Endodermal cell (in vitro differentiated cells): ENCODE data around the gene IL1RAPL2. TPM values are rescaled to one million over a fixed set of nuclear protein-coding genes. Genes with fewer than 3 reads are reported as not detected.
"Not testable (repeated sequence)": the region's sequence is repeated elsewhere in the genome, so short reads cannot be mapped to it uniquely, and the experiment has no call there.

ENCODE experiments used
- DNase-seq: peaks from one replicate; pipeline ENCODE4 v3.0.0-alpha.2; 2017
- H3K27ac ChIP-seq: 2 replicates; pipeline ENCODE4 v1.5.1; 2013; ENCODE audit warnings: mild to moderate bottlenecking, low read depth, low read length, moderate library complexity
- H3K27me3 ChIP-seq: 2 replicates; pipeline ENCODE4 v1.6.1; 2013; ENCODE audit warnings: mild to moderate bottlenecking, low read length, moderate library complexity; ENCODE audit not compliant: insufficient read depth, control insufficient read depth, poor library complexity, severe bottlenecking
- H3K36me3 ChIP-seq: 2 replicates; pipeline ENCODE4 v1.7.0; 2013; ENCODE audit warnings: mild to moderate bottlenecking, low read length, moderate library complexity; ENCODE audit not compliant: control insufficient read depth, insufficient read depth
- H3K4me1 ChIP-seq: one replicate; pipeline ENCODE4 v1.7.0; 2013; ENCODE audit warnings: low read length; ENCODE audit not compliant: control insufficient read depth, insufficient read depth
- H3K4me3 ChIP-seq: 2 replicates; pipeline ENCODE4 v1.5.1; 2013; ENCODE audit warnings: mild to moderate bottlenecking, low read length, moderate library complexity
- H3K9ac ChIP-seq: 2 replicates; pipeline ENCODE4 v1.6.1; 2013; ENCODE audit warnings: mild to moderate bottlenecking, low read length, moderate library complexity; ENCODE audit not compliant: poor library complexity, severe bottlenecking; ENCODE audit errors: extremely low read depth
- H3K9me3 ChIP-seq: 2 replicates; pipeline ENCODE4 v1.6.1; 2013; ENCODE audit warnings: mild to moderate bottlenecking, low read length, moderate library complexity; ENCODE audit not compliant: control insufficient read depth
- H3K27ac Mint-ChIP-seq: 2 replicates; pipeline ENCODE4 v1.8.0; 2020; ENCODE audit warnings: mixed read lengths
- H3K27me3 Mint-ChIP-seq: 2 replicates; pipeline ENCODE4 v1.8.0; 2021; ENCODE audit warnings: mild to moderate bottlenecking, mixed read lengths; ENCODE audit not compliant: insufficient read depth
- H3K36me3 Mint-ChIP-seq: 2 replicates; pipeline ENCODE4 v1.8.0; 2020; ENCODE audit warnings: low read depth, mixed read lengths
- H3K4me1 Mint-ChIP-seq: 2 replicates; pipeline ENCODE4 v1.8.0; 2020; ENCODE audit warnings: mixed read lengths
- H3K4me3 Mint-ChIP-seq: 2 replicates; pipeline ENCODE4 v1.8.0; 2020; ENCODE audit warnings: mild to moderate bottlenecking, moderate library complexity, mixed read lengths
- H3K9me3 Mint-ChIP-seq: 2 replicates; pipeline ENCODE4 v1.8.0; 2020; ENCODE audit warnings: mild to moderate bottlenecking, mixed read lengths
- WGBS, 2 experiments: methylation state at CpG; one replicate each; pipeline versions ENCODE4 v1.1.5 to v1.1.7; 2013; ENCODE audit warnings: missing lambda C conversion rate in 2 of 2, mixed read lengths in 1 of 2; ENCODE audit not compliant: insufficient coverage in 1 of 2, insufficient read length in 1 of 2; 5-methylcytosine and 5-hydroxymethylcytosine counted together
- total RNA-seq, 2 donors: library from RNA; stranded (reverse); fragmentation: NEBNext Ultra II Directional in 1 of 2; extraction: Animal tissue kit (Norgen Biotek cat#: 25700) in 1 of 2; gene quantifications; 2 replicates in 1 of 2; 3 replicates in 1 of 2; pipeline ENCODE4 v1.2.1, GENCODE V29; 2021
- TF ChIP-seq, protein P1 (sequence below): fragments of 200-600 bp; sonication (generic); conservative IDR thresholded peaks from 2 replicates; pipeline ENCODE4 v1.5.0; 2021; ENCODE audit warnings: antibody characterized with exemption, mild to moderate bottlenecking

The IL1RAPL2 gene
- total RNA-seq, 2 donors from 2014 or later: 0.13 TPM; not detected in 1

DNA sequence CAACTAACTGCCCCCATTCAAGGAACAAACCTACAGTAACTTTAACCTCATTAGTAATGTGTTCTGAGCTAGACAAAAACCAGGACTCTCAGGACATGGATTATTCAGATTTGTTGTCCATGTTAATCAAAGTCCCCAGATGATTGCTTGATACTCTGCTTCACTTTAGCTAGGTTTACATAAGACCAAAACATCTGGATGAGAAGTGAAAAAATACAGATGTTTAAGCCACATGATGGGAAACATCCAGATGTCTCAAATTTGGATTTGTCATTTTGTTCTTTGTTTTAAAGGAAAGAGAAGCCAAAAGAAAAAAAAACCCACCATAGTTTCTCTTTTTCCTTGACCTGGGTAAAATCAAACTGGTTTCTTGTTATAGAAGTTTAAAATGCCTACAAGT, 1207.8 kb downstream of the IL1RAPL2 start:
- TF ChIP-seq, protein P1, sequence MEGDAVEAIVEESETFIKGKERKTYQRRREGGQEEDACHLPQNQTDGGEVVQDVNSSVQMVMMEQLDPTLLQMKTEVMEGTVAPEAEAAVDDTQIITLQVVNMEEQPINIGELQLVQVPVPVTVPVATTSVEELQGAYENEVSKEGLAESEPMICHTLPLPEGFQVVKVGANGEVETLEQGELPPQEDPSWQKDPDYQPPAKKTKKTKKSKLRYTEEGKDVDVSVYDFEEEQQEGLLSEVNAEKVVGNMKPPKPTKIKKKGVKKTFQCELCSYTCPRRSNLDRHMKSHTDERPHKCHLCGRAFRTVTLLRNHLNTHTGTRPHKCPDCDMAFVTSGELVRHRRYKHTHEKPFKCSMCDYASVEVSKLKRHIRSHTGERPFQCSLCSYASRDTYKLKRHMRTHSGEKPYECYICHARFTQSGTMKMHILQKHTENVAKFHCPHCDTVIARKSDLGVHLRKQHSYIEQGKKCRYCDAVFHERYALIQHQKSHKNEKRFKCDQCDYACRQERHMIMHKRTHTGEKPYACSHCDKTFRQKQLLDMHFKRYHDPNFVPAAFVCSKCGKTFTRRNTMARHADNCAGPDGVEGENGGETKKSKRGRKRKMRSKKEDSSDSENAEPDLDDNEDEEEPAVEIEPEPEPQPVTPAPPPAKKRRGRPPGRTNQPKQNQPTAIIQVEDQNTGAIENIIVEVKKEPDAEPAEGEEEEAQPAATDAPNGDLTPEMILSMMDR: no peak
- Mint-ChIP-seq H3K27ac (no peak overlapping the region), H3K9me3 (peaks cover 43% of the 10 kb centered on the region), H3K27me3 (no peaks in the 10 kb centered on the region), H3K4me1 (no peaks in the 10 kb centered on the region), H3K36me3 (peaks cover 3% of the 10 kb centered on the region), H3K4me3 (no peak overlapping the region)
- Histone ChIP-seq H3K9ac (no peak overlapping the region), H3K36me3 (no peaks in the 10 kb centered on the region), H3K4me3 (no peak overlapping the region), H3K27ac (no peak overlapping the region), H3K27me3 (no peaks in the 10 kb centered on the region), H3K9me3 (no peaks in the 10 kb centered on the region), H3K4me1 (no peaks in the 10 kb centered on the region)
- no peak for DNase-seq

DNA sequence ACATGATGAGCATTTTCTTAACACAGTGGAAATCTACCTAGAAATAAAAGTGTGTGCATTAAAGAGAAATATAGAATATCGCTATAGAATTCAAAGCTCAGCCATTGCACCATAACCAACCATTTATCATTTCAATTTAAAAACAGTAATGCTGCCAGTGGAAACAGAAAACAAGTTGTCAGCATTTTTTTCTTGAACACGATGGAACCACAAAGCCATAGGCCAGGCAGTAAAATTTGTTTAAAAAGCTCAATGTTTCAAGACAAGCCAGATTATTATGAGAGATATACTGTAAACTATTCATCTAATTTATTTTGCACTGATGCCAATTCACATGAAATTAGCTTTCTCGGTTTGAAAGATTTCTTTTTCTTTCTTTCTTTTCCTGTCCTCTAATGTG, 1209.7 kb downstream of the IL1RAPL2 start:
- H3K36me3 Mint-ChIP-seq: peaks cover 3% of the 10 kb centered on the region
- Histone ChIP-seq H3K4me3 (no peak overlapping the region), H3K27me3 (no peaks in the 10 kb centered on the region), H3K36me3 (no peaks in the 10 kb centered on the region), H3K9ac (no peak overlapping the region), H3K27ac (no peak overlapping the region), H3K9me3 (no peaks in the 10 kb centered on the region), H3K4me1 (no peaks in the 10 kb centered on the region)
- 89% methylated on average over 1 of the region's 3 CpGs; no CpG with 5 or more reads in 1 of the 2 experiments for WGBS, 2 experiments
- H3K4me1 Mint-ChIP-seq: no peaks in the 10 kb centered on the region
- no peak overlapping the region for H3K27ac Mint-ChIP-seq
- H3K4me3 Mint-ChIP-seq: no peak overlapping the region
- peaks cover 44% of the 10 kb centered on the region for H3K9me3 Mint-ChIP-seq
- H3K27me3 Mint-ChIP-seq: no peaks in the 10 kb centered on the region
- DNase-seq: no peak
- TF ChIP-seq, protein P1: no peak

DNA sequence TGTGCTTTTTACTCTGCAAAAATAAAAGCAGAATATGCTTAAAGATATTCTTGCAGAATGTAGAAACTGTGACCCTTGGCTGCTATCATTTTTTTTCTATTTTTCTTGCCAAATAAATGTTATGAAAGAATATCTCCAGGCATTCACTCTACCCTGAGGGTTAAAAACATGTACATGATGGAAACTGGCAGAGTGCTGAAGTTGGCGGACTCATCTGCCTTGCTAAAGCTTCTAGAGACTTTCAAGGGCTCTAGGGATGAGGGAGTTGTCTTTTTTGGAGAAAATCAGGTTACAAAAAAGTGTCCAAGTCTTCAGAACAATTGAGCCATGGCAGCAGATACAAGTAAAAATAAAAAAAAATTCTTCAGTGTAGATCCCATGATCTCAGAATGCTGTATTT, 1215.8 kb downstream of the IL1RAPL2 start:
- Mint-ChIP-seq H3K4me3 (no peak overlapping the region), H3K27ac (no peak overlapping the region), H3K9me3 (peaks cover 18% of the 10 kb centered on the region), H3K4me1 (no peaks in the 10 kb centered on the region), H3K36me3 (no peaks in the 10 kb centered on the region), H3K27me3 (no peaks in the 10 kb centered on the region)
- H3K27me3 ChIP-seq: no peaks in the 10 kb centered on the region
- DNase-seq: no peak
- H3K36me3 ChIP-seq: no peaks in the 10 kb centered on the region
- no peaks in the 10 kb centered on the region for H3K9me3 ChIP-seq
- H3K27ac ChIP-seq: no peak overlapping the region
- no peak overlapping the region for H3K4me3 ChIP-seq
- no peak overlapping the region for H3K9ac ChIP-seq
- WGBS, 2 experiments: 94% methylated on average over 1 of the region's 1 CpG; no CpG with 5 or more reads in 1 of the 2 experiments
- TF ChIP-seq, protein P1: no peak
- H3K4me1 ChIP-seq: no peaks in the 10 kb centered on the region

DNA sequence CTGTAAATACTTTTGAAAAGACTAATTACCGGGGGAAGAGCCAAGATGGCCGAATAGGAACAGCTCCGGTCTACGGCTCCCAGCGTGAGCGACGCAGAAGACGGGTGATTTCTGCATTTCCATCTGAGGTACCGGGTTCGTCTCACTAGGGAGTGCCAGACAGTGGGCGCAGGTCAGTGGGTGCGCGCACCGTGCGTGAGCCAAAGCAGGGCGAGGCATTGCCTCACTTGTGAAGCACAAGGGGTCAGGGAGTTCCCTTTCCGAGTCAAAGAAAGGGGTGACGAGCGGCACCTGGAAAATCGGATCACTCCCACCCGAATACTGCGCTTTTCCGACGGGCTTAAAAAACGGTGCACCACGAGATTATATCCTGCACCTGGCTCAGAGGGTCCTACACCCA, 1230.9 kb downstream of the IL1RAPL2 start:
- H3K27me3 ChIP-seq, H3K4me3 ChIP-seq, H3K4me1 ChIP-seq, H3K4me1 Mint-ChIP-seq, H3K27me3 Mint-ChIP-seq, DNase-seq, H3K36me3 ChIP-seq, H3K9me3 ChIP-seq, H3K27ac ChIP-seq, H3K9ac ChIP-seq, H3K36me3 Mint-ChIP-seq: not testable (repeated sequence)
- H3K9me3 Mint-ChIP-seq: peaks cover 36% of the 10 kb centered on the region
- H3K27ac Mint-ChIP-seq: peak overlapping the region; percentile 98
- H3K4me3 Mint-ChIP-seq: peak overlapping the region; percentile 88
- whole genome bisulfite sequencing, 2 experiments: 81% methylated on average over 19 of the region's 26 CpGs; no CpG with 5 or more reads in 1 of the 2 experiments
